DND-41 (cell line): Measurements from ENCODE around the gene CD320.

Experiments used
- ATAC-seq: fragments of 200-7000 bp; cut with Tn5 transposase; 3 replicates; pipeline ENCODE4 v1.9.1; 2021; ENCODE audit warnings: low read depth; ENCODE audit not compliant: insufficient read depth
- DNase-seq: peaks from one replicate; pipeline ENCODE4 v3.0.0-alpha.2; 2020
- H2AFZ ChIP-seq: 2 replicates; pipeline ENCODE4 v1.6.0; 2012; ENCODE audit warnings: low read depth, low read length
- H3K27ac ChIP-seq: 2 replicates; pipeline ENCODE4 v1.5.1; 2012; ENCODE audit warnings: low read length, inconsistent platforms
- H3K27me3 ChIP-seq: fragments of 200-600 bp; sonication (generic); 2 replicates; pipeline ENCODE4 v1.6.0; 2012; ENCODE audit warnings: low read length, mild to moderate bottlenecking, inconsistent platforms; ENCODE audit not compliant: insufficient read depth, poor library complexity
- H3K36me3 ChIP-seq: 2 replicates; pipeline ENCODE4 v1.5.1; 2012; ENCODE audit warnings: low read length, inconsistent platforms; ENCODE audit not compliant: insufficient read depth
- H3K4me1 ChIP-seq: 2 replicates; pipeline ENCODE4 v1.5.1; 2012; ENCODE audit warnings: mild to moderate bottlenecking, low read length; ENCODE audit not compliant: insufficient read depth
- H3K4me2 ChIP-seq: 2 replicates; pipeline ENCODE4 v1.6.0; 2012; ENCODE audit warnings: mild to moderate bottlenecking, moderate library complexity, low read length, inconsistent platforms; ENCODE audit not compliant: insufficient read depth
- H3K4me3 ChIP-seq, 2 experiments: fragments of 200-600 bp in 1 of 2; shearing (Covaris generic) in 1 of 2; 2 replicates each; pipeline ENCODE4 v1.5.1; 2012 to 2016; ENCODE audit warnings: inconsistent platforms in 2 of 2, low read length in 2 of 2, mild to moderate bottlenecking in 2 of 2, low read depth in 1 of 2, moderate library complexity in 1 of 2
- H3K79me2 ChIP-seq: 2 replicates; pipeline ENCODE4 v1.6.0; 2012; ENCODE audit warnings: low read length, inconsistent platforms; ENCODE audit not compliant: insufficient read depth
- H3K9ac ChIP-seq: 2 replicates; pipeline ENCODE4 v1.6.0; 2012; ENCODE audit warnings: low read depth, mild to moderate bottlenecking, inconsistent platforms, low read length, moderate library complexity
- H3K9me3 ChIP-seq: 2 replicates; pipeline ENCODE4 v1.5.1; 2012; ENCODE audit warnings: low read length, moderate library complexity, mild to moderate bottlenecking, inconsistent platforms; ENCODE audit not compliant: insufficient read depth, severe bottlenecking
- H4K20me1 ChIP-seq: 2 replicates; pipeline ENCODE4 v1.6.0; 2012; ENCODE audit warnings: low read length; ENCODE audit not compliant: insufficient read depth
- CTCF ChIP-seq: IDR thresholded peaks from 2 replicates; pipeline ENCODE4 v1.5.1; 2012; ENCODE audit warnings: borderline replicate concordance, low read length, moderate library complexity, mild to moderate bottlenecking; ENCODE audit not compliant: poor library complexity, severe bottlenecking; ENCODE audit errors: extremely low read depth
- EZH2 ChIP-seq: IDR thresholded peaks from 3 replicates; pipeline ENCODE4 v1.6.1; 2012; ENCODE audit warnings: borderline replicate concordance, low read depth, mild to moderate bottlenecking, moderate library complexity, low read length, inconsistent platforms; ENCODE audit not compliant: severe bottlenecking

The CD320 gene

DNA sequence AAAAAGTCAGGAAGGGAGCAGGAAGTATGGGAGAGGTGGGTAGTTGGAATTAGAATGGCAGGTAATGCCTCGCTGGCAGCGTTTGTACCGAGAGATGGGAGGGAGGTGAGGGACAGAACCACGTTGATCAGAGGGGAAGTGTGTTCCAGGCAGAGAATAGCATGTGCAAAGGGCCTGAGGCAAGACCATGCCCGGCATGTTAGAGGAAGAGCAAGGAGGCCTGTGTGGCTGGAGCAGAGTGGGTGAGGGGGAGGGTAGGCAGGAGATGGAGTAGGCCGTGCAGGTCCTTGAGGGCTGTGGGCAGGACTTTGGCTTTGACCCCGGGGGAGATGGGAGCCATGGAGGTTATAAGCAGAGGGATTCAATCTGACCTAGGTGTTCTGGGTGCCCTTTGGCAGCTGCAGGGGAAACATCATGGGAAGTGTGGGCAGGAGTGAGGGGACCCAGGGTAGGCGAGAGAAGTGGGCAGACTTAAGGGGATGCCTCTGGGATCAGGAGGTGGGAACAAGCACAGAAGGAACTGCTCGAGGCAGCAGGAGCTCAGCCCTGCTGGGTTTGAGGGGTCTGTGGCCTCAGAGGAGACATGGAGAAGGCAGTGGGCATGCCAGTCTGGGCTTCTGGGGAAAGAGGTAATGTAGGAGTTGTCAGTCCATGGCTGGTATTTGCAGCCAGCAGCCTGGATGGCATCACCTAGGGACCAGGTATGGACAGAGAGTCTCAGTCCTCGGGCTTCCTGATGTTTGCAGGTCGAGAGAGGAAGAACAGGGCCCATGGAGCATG lies 48.8 kb downstream of the CD320 start:
- Histone ChIP-seq H3K79me2 (no peaks in the 10 kb centered on the region), H3K9me3 (no peaks in the 10 kb centered on the region), H3K27me3 (no peaks in the 10 kb centered on the region), H3K4me2 (no peak overlapping the region), H4K20me1 (no peaks in the 10 kb centered on the region), H3K27ac (no peak overlapping the region), H3K36me3 (no peaks in the 10 kb centered on the region), H3K4me3 (no peak overlapping the region), H3K9ac (no peak overlapping the region), H3K4me1 (no peaks in the 10 kb centered on the region), H2AFZ (no peak overlapping the region)
- no peak for TF ChIP-seq CTCF
- no peak for TF ChIP-seq EZH2
- DNase-seq, result no peak
- ATAC-seq, result no peak

DNA sequence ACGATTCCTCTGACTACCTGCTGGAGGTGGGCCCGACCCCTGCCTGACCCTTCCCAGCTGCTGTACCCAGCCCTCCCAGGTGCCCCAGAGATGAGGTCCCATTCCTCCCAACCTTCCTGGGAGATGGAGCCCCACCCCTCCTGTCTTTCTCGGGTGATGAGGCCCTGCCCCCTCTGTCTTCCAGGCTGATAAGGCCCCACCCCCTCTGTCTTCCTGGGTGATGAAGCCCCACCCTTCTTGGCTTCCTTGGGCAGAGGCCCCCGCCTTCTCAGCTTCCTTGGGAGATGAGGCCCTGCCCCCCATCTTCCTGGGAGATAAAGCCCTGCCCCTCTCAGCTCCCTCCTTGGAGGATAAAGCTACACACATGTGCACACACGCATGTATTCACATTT lies 51.1 kb downstream of the CD320 start:
- ATAC-seq (no peak), DNase-seq (peak; percentile 32)
- Histone ChIP-seq H3K9me3 (no peaks in the 10 kb centered on the region), H3K27ac (no peak overlapping the region), H4K20me1 (no peaks in the 10 kb centered on the region), H2AFZ (no peak overlapping the region), H3K79me2 (no peaks in the 10 kb centered on the region), H3K4me3 (no peak overlapping the region), H3K4me2 (no peak overlapping the region), H3K27me3 (no peaks in the 10 kb centered on the region), H3K4me1 (peaks cover 3% of the 10 kb centered on the region; the same call in 1 of the 2 replicates), H3K36me3 (no peaks in the 10 kb centered on the region), H3K9ac (no peak overlapping the region)
- no peak for TF ChIP-seq CTCF
- TF ChIP-seq EZH2, result no peak

DNA sequence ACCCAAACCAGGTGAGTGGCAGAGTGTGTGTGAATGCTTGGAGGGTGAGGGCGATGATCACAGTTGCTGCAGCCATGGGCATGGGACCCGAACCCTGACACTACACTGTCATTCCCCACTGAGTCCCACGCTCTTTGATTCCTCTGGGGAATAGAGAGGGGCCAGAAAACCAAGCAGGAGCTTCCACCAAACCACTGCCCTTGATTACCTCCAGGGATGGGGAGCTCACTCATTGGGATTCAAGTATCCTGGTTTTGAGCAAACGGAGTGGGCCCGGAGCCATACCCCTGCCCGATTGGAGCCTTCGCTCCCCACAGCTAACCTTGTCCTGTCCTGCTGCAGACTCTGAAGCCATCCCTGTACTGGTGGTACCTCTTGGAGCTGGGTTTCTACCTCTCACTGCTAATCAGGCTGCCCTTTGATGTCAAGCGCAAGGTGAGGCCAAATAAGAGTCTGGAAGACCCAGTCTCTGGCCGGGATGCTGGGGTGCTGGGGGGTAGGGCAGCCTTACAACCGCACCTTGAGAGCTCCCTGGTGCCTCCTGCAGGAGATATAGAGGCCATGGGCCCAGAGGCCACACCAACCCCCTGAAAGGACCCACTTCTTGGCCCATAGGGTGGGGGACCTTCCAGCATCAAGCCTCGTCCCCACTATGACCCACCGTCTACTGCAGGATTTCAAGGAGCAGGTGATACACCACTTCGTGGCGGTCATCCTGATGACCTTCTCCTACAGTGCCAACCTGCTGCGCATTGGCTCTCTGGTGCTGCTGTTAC lies 51.7 kb downstream of the CD320 start:
- ATAC-seq (no peak), DNase-seq (no peak)
- Histone ChIP-seq H3K9me3 (no peaks in the 10 kb centered on the region), H3K4me3 (no peak overlapping the region), H3K27ac (no peak overlapping the region), H2AFZ (no peak overlapping the region), H3K4me2 (no peak overlapping the region), H3K27me3 (no peaks in the 10 kb centered on the region), H3K79me2 (no peaks in the 10 kb centered on the region), H3K9ac (no peak overlapping the region), H4K20me1 (no peaks in the 10 kb centered on the region), H3K4me1 (peaks cover 3% of the 10 kb centered on the region; the same call in 1 of the 2 replicates), H3K36me3 (no peaks in the 10 kb centered on the region)
- TF ChIP-seq CTCF (no peak), EZH2 (no peak)
